ENCODE results near the gene LTBP2. TPM values are rescaled to one million over a fixed set of nuclear protein-coding genes. Genes with fewer than 3 reads are reported as not detected.

Gene LTBP2
- total RNA-seq, 3 donors from 2014 or later (not counting 1 experiment from before 2014, with no cell fraction given): 2.1 to 3.7 (median 3.0) TPM

- Histone ChIP-seq H3K27me3 (ENCODE audit: control insufficient read depth, insufficient read depth, low read length) (no peaks in the 10 kb centered on the region), H3K9me3 (ENCODE audit: control insufficient read depth, insufficient read depth, low read length) (no peaks in the 10 kb centered on the region), H3K4me1 (ENCODE audit: control insufficient read depth, insufficient read depth, low read length) (peaks cover 20% of the 10 kb centered on the region), H3K27ac (ENCODE audit: low read length) (no peak overlapping the region), H3K4me3 (ENCODE audit: low read length) (no peak overlapping the region), H3K36me3 (ENCODE audit: control insufficient read depth, insufficient read depth, low read length) (no peaks in the 10 kb centered on the region)
- intact Hi-C loops (cut with micrococcal nuclease): no loop called here
- no peaks in the 10 kb centered on the region for H3K27me3 Mint-ChIP-seq (ENCODE audit: low read depth in 2 of 2)
- ATAC-seq (peak in 1 of 3 donors; percentile 15), DNase-seq (no peak)
- peaks cover 34 to 42% of the 10 kb centered on the region in 2 donors for H3K4me1 Mint-ChIP-seq
- TF ChIP-seq CTCF (IDR thresholded peaks at IDR 0.05): no peak
- H3K27ac Mint-ChIP-seq: no peak overlapping the region
- no peak overlapping the region for H3K4me3 Mint-ChIP-seq
- no peaks in the 10 kb centered on the region for H3K36me3 Mint-ChIP-seq
- 67% methylated on average over 7 of the region's 7 CpGs for WGBS (ENCODE audit: insufficient coverage)
- H3K9me3 Mint-ChIP-seq: no peaks in the 10 kb centered on the region
Observed at GRCh38 chr14:74647678-74648461, 35.8 kb upstream of the LTBP2 start.

GRCh38 chr14:74647061-74647677 lies 35.1 kb upstream of the LTBP2 start:
- Histone ChIP-seq H3K4me1 (ENCODE audit: control insufficient read depth, insufficient read depth, low read length) (peaks cover 20% of the 10 kb centered on the region), H3K27ac (ENCODE audit: low read length) (no peak overlapping the region), H3K9me3 (ENCODE audit: control insufficient read depth, insufficient read depth, low read length) (no peaks in the 10 kb centered on the region), H3K36me3 (ENCODE audit: control insufficient read depth, insufficient read depth, low read length) (no peaks in the 10 kb centered on the region), H3K4me3 (ENCODE audit: low read length) (no peak overlapping the region), H3K27me3 (ENCODE audit: control insufficient read depth, insufficient read depth, low read length) (no peaks in the 10 kb centered on the region)
- no peak for TF ChIP-seq CTCF (IDR thresholded peaks at IDR 0.05)
- DNase-seq (no peak), ATAC-seq (no peak)
- Mint-ChIP-seq H3K27me3 (ENCODE audit: low read depth in 2 of 2) (no peaks in the 10 kb centered on the region), H3K9me3 (no peaks in the 10 kb centered on the region), H3K4me3 (no peak overlapping the region), H3K36me3 (no peaks in the 10 kb centered on the region), H3K4me1 (peaks cover 30 to 39% of the 10 kb centered on the region in 2 donors), H3K27ac (no peak overlapping the region)
- 96% methylated on average over 11 of the region's 11 CpGs for WGBS (ENCODE audit: insufficient coverage)
- intact Hi-C loops (cut with micrococcal nuclease): no loop called here

- no peaks in the 10 kb centered on the region for H3K27me3 ChIP-seq (ENCODE audit: control insufficient read depth, insufficient read depth, low read length)
- DNase-seq: no peak
- 79% methylated on average over 13 of the region's 13 CpGs for WGBS (ENCODE audit: insufficient coverage)
- no peak overlapping the region for H3K27ac ChIP-seq (ENCODE audit: low read length)
- Mint-ChIP-seq H3K9me3 (no peaks in the 10 kb centered on the region), H3K4me3 (no peak overlapping the region), H3K27ac (no peak overlapping the region), H3K36me3 (no peaks in the 10 kb centered on the region), H3K4me1 (peaks cover 19 to 27% of the 10 kb centered on the region in 2 donors), H3K27me3 (ENCODE audit: low read depth in 2 of 2) (no peaks in the 10 kb centered on the region)
- intact Hi-C loops (cut with micrococcal nuclease): no loop called here
- peaks cover 12% of the 10 kb centered on the region for H3K4me1 ChIP-seq (ENCODE audit: control insufficient read depth, insufficient read depth, low read length)
- H3K36me3 ChIP-seq (ENCODE audit: control insufficient read depth, insufficient read depth, low read length): no peaks in the 10 kb centered on the region
- no peaks in the 10 kb centered on the region for H3K9me3 ChIP-seq (ENCODE audit: control insufficient read depth, insufficient read depth, low read length)
- no peak for ATAC-seq
- TF ChIP-seq CTCF (IDR thresholded peaks at IDR 0.05): no peak
- H3K4me3 ChIP-seq (ENCODE audit: low read length): no peak overlapping the region
Observed at GRCh38 chr14:74645756-74646470, 33.9 kb upstream of the LTBP2 start.
